Peyer's patch (tissue), 4 donors: ENCODE measurements around the gene MAP4K3.

Experiments
- POLR2A ChIP-seq, 2 donors: fragments of 450-650 bp; IDR thresholded peaks; one replicate each; pipeline ENCODE4 v1.5.1; 2017; ENCODE audit warnings: antibody characterized with exemption in 2 of 2, mild to moderate bottlenecking in 2 of 2, moderate library complexity in 2 of 2
- TF ChIP-seq, protein P1 (sequence below), 6 experiments: fragments of 450-650 bp in 4 of 6; fragments of 200-600 bp in 2 of 6; sonication (generic) in 1 of 6; IDR thresholded peaks; one replicate each; pipeline ENCODE4 v1.5.1; 2017 to 2019; ENCODE audit warnings: antibody characterized with exemption in 6 of 6, mild to moderate bottlenecking in 3 of 6, moderate library complexity in 1 of 6

DNA sequence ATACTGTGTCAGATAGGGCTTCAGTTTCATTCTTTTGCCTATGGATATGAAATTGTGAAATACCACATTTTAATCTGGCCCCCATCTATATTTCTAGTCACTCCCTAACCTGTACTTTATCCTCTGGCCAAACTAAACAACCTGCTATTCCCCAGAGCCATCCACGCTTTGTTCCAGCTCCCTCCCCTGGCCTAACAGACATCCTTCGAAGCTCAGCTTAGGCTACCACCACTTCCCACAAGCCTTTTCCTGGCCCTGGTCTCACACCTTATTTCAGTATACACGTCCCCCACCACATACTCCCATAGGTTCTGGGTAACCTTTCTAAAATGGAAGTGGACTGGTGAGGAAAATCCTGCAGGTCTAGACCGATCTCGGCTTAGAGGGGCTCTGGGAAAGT, 55.4 kb downstream of the MAP4K3 start:
- TF ChIP-seq, protein P1, sequence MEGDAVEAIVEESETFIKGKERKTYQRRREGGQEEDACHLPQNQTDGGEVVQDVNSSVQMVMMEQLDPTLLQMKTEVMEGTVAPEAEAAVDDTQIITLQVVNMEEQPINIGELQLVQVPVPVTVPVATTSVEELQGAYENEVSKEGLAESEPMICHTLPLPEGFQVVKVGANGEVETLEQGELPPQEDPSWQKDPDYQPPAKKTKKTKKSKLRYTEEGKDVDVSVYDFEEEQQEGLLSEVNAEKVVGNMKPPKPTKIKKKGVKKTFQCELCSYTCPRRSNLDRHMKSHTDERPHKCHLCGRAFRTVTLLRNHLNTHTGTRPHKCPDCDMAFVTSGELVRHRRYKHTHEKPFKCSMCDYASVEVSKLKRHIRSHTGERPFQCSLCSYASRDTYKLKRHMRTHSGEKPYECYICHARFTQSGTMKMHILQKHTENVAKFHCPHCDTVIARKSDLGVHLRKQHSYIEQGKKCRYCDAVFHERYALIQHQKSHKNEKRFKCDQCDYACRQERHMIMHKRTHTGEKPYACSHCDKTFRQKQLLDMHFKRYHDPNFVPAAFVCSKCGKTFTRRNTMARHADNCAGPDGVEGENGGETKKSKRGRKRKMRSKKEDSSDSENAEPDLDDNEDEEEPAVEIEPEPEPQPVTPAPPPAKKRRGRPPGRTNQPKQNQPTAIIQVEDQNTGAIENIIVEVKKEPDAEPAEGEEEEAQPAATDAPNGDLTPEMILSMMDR (IDR thresholded peaks at IDR 0.05): no peak
- no peak for TF ChIP-seq POLR2A (IDR thresholded peaks at IDR 0.05)
